HCT116 (cell line): Measurements from ENCODE around the gene BTLA. TPM values are rescaled to one million over a fixed set of nuclear protein-coding genes. Genes with fewer than 3 reads are reported as not detected.

Experiments used
- ATAC-seq: fragments of 200-7000 bp; cut with Tn5 transposase; 2 replicates; pipeline ENCODE4 v1.9.1; 2020; ENCODE audit warnings: mild to moderate bottlenecking, moderate library complexity
- BruUV-seq: library from RNA; stranded (reverse); fragments of 400-500 nt; replicated peaks from 2 replicates; lab custom pipeline; 2021; lab: Mats Ljungman, UMichigan
- CTCF ChIA-PET: fragments of 300-600 bp; sonication (Branson Sonifier 250); formaldehyde crosslinking; loops from one replicate; lab custom pipeline; 2021; ENCODE audit warnings: antibody characterized with exemption; lab: Charles Lee
- POLR2A ChIA-PET: fragments of 300-600, 350-600 bp; sonication (Branson Sonifier 250); formaldehyde crosslinking; loops from one replicate; lab custom pipeline; 2021; ENCODE audit warnings: antibody characterized with exemption; lab: Charles Lee
- RAD21 ChIA-PET, 2 experiments: fragments of 300-600 bp; sonication (Branson Sonifier 250); formaldehyde crosslinking; loops; one replicate each; lab custom pipeline; 2023; ENCODE audit warnings: low total read pairs in 2 of 2; ENCODE audit not compliant: uncharacterized antibody in 2 of 2, unreplicated experiment in 2 of 2, low non-redundant PET in 1 of 2; lab: Charles Lee
- DNase-seq: peaks from one replicate; pipeline ENCODE4 v3.0.0-alpha.2; 2010; ENCODE audit warnings: low read depth, low spot score
- H2AFZ ChIP-seq: fragments of 200-600 bp; shearing (Covaris generic), sonication (generic); 2 replicates; pipeline ENCODE4 v1.6.1; 2017; ENCODE audit warnings: low read depth, mixed run types, mixed read lengths, antibody characterized with exemption, low read length; ENCODE audit not compliant: poor library complexity, severe bottlenecking
- H3K27ac ChIP-seq: 2 replicates; pipeline ENCODE4 v1.5.1; 2012; ENCODE audit warnings: low read depth, low read length
- H3K27me3 ChIP-seq: fragments of 200-600 bp; sonication (generic); 2 replicates; pipeline ENCODE4 v1.6.1; 2016; ENCODE audit warnings: mixed run types, low read length, mixed read lengths; ENCODE audit not compliant: insufficient read depth
- H3K36me3 ChIP-seq, 2 experiments: fragments of 200-500 bp in 1 of 2; fragments of 200-600 bp in 1 of 2; sonication (Bioruptor generic) in 1 of 2; sonication (generic) in 1 of 2; 2 replicates each; pipeline versions ENCODE4 v1.5.1 to v1.6.1; 2014 to 2016; ENCODE audit warnings: low read length in 2 of 2, inconsistent platforms in 1 of 2, mixed read lengths in 1 of 2, mixed run types in 1 of 2; ENCODE audit not compliant: insufficient read depth in 2 of 2, control insufficient read depth in 1 of 2
- H3K4me1 ChIP-seq, 2 experiments: fragments of 200-600 bp in 1 of 2; sonication (generic) in 1 of 2; 2 replicates each; pipeline versions ENCODE4 v1.5.1 to v1.6.1; 2012 to 2017; ENCODE audit warnings: low read length in 2 of 2, inconsistent platforms in 1 of 2, mild to moderate bottlenecking in 1 of 2, mixed read lengths in 1 of 2, mixed run types in 1 of 2, moderate library complexity in 1 of 2; ENCODE audit not compliant: insufficient read depth in 2 of 2, control insufficient read depth in 1 of 2
- H3K4me2 ChIP-seq: fragments of 200-600 bp; sonication (generic); 2 replicates; pipeline ENCODE4 v1.6.1; 2017; ENCODE audit warnings: mixed run types, low read length, mixed read lengths
- H3K4me3 ChIP-seq, 2 experiments: fragments of 200-600 bp in 1 of 2; sonication (generic) in 1 of 2; replicated peaks in 1 of 2; 2 replicates each; pipeline ENCODE4 v1.5.1; 2011 to 2016; ENCODE audit warnings: low read length in 2 of 2, control low read depth in 1 of 2, low read depth in 1 of 2, mild to moderate bottlenecking in 1 of 2, mixed read lengths in 1 of 2, mixed run types in 1 of 2
- H3K79me2 ChIP-seq: fragments of 200-600 bp; sonication (generic); 2 replicates; pipeline ENCODE4 v1.6.1; 2017; ENCODE audit warnings: mild to moderate bottlenecking, mixed run types, low read length, moderate library complexity, mixed read lengths; ENCODE audit not compliant: insufficient read depth
- H3K9ac ChIP-seq: fragments of 200-600 bp; sonication (generic); 2 replicates; pipeline ENCODE4 v1.6.1; 2016; ENCODE audit warnings: low read length, mixed read lengths
- H3K9me2 ChIP-seq: fragments of 200-600 bp; sonication (generic), shearing (Covaris generic); 2 replicates; pipeline ENCODE4 v1.6.1; 2017; ENCODE audit warnings: mixed run types, mild to moderate bottlenecking, moderate library complexity; ENCODE audit not compliant: insufficient read depth
- H3K9me3 ChIP-seq, 2 experiments: fragments of 200-500 bp in 1 of 2; fragments of 200-600 bp in 1 of 2; sonication (Bioruptor generic) in 1 of 2; sonication (generic) in 1 of 2; 2 replicates each; pipeline ENCODE4 v1.6.1; 2014 to 2017; ENCODE audit warnings: low read length in 2 of 2, mixed read lengths in 2 of 2, inconsistent platforms in 1 of 2, low read depth in 1 of 2, mild to moderate bottlenecking in 1 of 2, mixed run types in 1 of 2, moderate library complexity in 1 of 2; ENCODE audit not compliant: control insufficient read depth in 1 of 2, insufficient read depth in 1 of 2
- H4K20me1 ChIP-seq: fragments of 200-600 bp; sonication (generic), shearing (Covaris generic); 2 replicates; pipeline ENCODE4 v1.6.1; 2017; ENCODE audit warnings: mixed run types, mild to moderate bottlenecking, moderate library complexity; ENCODE audit not compliant: insufficient read depth
- CBX3 ChIP-seq: IDR thresholded peaks from 2 replicates; pipeline ENCODE4 v1.6.1; 2012; ENCODE audit warnings: low read depth
- CEBPB ChIP-seq: IDR thresholded peaks from 2 replicates; pipeline ENCODE4 v1.6.1; 2012; ENCODE audit warnings: low read depth
- CTCF ChIP-seq, 3 experiments: fragments of 200-600 bp in 1 of 3; sonication (generic) in 1 of 3; IDR thresholded peaks in 2 of 3; conservative IDR thresholded peaks in 1 of 3; 2 replicates each; pipeline ENCODE4 v1.5.1; 2012 to 2017; ENCODE audit warnings: low read depth in 2 of 3, low read length in 2 of 3, antibody characterized with exemption in 1 of 3, borderline replicate concordance in 1 of 3, control low read depth in 1 of 3, mild to moderate bottlenecking in 1 of 3, mixed read lengths in 1 of 3, mixed run types in 1 of 3, moderate library complexity in 1 of 3; ENCODE audit not compliant: insufficient read depth in 1 of 3
- EZH2 ChIP-seq: fragments of 200-600 bp; sonication (generic); IDR thresholded peaks from 2 replicates; pipeline ENCODE4 v1.6.1; 2017; ENCODE audit warnings: antibody characterized with exemption, mixed run types
- JUND ChIP-seq: IDR thresholded peaks from 2 replicates; pipeline ENCODE4 v1.6.1; 2012
- POLR2A ChIP-seq: IDR thresholded peaks from 2 replicates; pipeline ENCODE4 v1.7.0; 2011; ENCODE audit warnings: borderline replicate concordance; ENCODE audit not compliant: insufficient read depth, insufficient read length; ENCODE audit errors: extremely low read depth
- RAD21 ChIP-seq: IDR thresholded peaks from 2 replicates; pipeline ENCODE4 v1.6.1; 2012; ENCODE audit warnings: low read depth, mild to moderate bottlenecking
- REST ChIP-seq: IDR thresholded peaks from 2 replicates; pipeline ENCODE4 v1.6.1; 2012; ENCODE audit warnings: low read depth
- SIN3A ChIP-seq: IDR thresholded peaks from 2 replicates; pipeline ENCODE4 v1.6.1; 2012; ENCODE audit warnings: low read depth
- SRF ChIP-seq: IDR thresholded peaks from 2 replicates; pipeline ENCODE4 v1.6.1; 2012; ENCODE audit warnings: low read depth
- ZFX ChIP-seq: fragments of 450-650 bp; IDR thresholded peaks from 2 replicates; pipeline ENCODE4 v1.6.1; 2017
- ZNF274 ChIP-seq: fragments of 200-500 bp; sonication (Bioruptor generic); IDR thresholded peaks from 2 replicates; pipeline ENCODE4 v1.6.1; 2014; ENCODE audit warnings: mild to moderate bottlenecking, low read depth, low read length, inconsistent platforms
- intact Hi-C: fragments of 100-400 bp; cut with micrococcal nuclease; formaldehyde crosslinking; loops from 2 replicates; pipeline ENCODE4 v1.10.0; 2022
- total RNA-seq: library from RNA; stranded (reverse); gene quantifications from one replicate; pipeline ENCODE4 v1.2.1, GENCODE V29; 2021; ENCODE audit not compliant: unreplicated experiment
- TF ChIP-seq, protein P1 (sequence below): IDR thresholded peaks from 2 replicates; pipeline ENCODE4 v1.6.1; 2012

The BTLA gene
- total RNA-seq, 1 experiment from 2014 or later = 0.17 TPM

- Histone ChIP-seq H3K9me3 (no peaks in the 10 kb centered on the region), H4K20me1 (no peaks in the 10 kb centered on the region), H2AFZ (no peak overlapping the region), H3K4me2 (no peak overlapping the region), H3K36me3 (no peaks in the 10 kb centered on the region), H3K27ac (no peak overlapping the region), H3K9ac (no peak overlapping the region), H3K4me1 (no peaks in the 10 kb centered on the region), H3K27me3 (no peaks in the 10 kb centered on the region), H3K9me2 (no peaks in the 10 kb centered on the region), H3K4me3 (no peak overlapping the region), H3K79me2 (no peaks in the 10 kb centered on the region)
- POLR2A ChIA-PET = no interaction called here
- TF ChIP-seq CEBPB (no peak), JUND (no peak), ZFX (no peak), REST (no peak)
- DNase-seq (no peak), ATAC-seq (no peak)
- CTCF ChIA-PET = no interaction called here
- intact Hi-C loops = no loop called here
- no TSS peak for BruUV-seq
- RAD21 ChIA-PET = no interaction called here
Measured at GRCh38 chr3:112448939-112449338, 50.3 kb downstream of the BTLA start.

GRCh38 chr3:112446343-112446742, 52.9 kb downstream of the BTLA start:
- H3K4me2 ChIP-seq = no peak overlapping the region
- intact Hi-C loops = no loop called here
- H3K9me2 ChIP-seq = no peaks in the 10 kb centered on the region
- no peaks in the 10 kb centered on the region for H3K9me3 ChIP-seq
- ChIA-PET POLR2A (no interaction called here), CTCF (no interaction called here), RAD21 (no interaction called here)
- H3K36me3 ChIP-seq = no peaks in the 10 kb centered on the region
- ATAC-seq (no peak), DNase-seq (no peak)
- H3K4me3 ChIP-seq = no peak overlapping the region
- H3K9ac ChIP-seq = no peak overlapping the region
- H3K79me2 ChIP-seq = no peaks in the 10 kb centered on the region
- no peaks in the 10 kb centered on the region for H4K20me1 ChIP-seq
- no peak overlapping the region for H3K27ac ChIP-seq
- H3K27me3 ChIP-seq = no peaks in the 10 kb centered on the region
- no peak overlapping the region for H2AFZ ChIP-seq
- H3K4me1 ChIP-seq = no peaks in the 10 kb centered on the region
- no TSS peak for BruUV-seq
- TF ChIP-seq CBX3 (no peak), CTCF (IDR thresholded peaks at IDR 0.05 in 2 of 3, conservative IDR thresholded peaks at IDR 0.05 in 1 of 3; ENCODE audit: borderline replicate concordance in 1 of 3, insufficient read depth in 1 of 3, low read depth in 2 of 3, low read length in 2 of 3) (no peak), REST (no peak), EZH2 (no peak), POLR2A (no peak), RAD21 (no peak), SIN3A (no peak), SRF (no peak), ZNF274 (no peak), ZFX (no peak)
- TF ChIP-seq, protein P1, sequence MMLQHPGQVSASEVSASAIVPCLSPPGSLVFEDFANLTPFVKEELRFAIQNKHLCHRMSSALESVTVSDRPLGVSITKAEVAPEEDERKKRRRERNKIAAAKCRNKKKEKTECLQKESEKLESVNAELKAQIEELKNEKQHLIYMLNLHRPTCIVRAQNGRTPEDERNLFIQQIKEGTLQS = no peak
